ENCODE data around the gene ELMO1.

ELMO1 gene, protein sequence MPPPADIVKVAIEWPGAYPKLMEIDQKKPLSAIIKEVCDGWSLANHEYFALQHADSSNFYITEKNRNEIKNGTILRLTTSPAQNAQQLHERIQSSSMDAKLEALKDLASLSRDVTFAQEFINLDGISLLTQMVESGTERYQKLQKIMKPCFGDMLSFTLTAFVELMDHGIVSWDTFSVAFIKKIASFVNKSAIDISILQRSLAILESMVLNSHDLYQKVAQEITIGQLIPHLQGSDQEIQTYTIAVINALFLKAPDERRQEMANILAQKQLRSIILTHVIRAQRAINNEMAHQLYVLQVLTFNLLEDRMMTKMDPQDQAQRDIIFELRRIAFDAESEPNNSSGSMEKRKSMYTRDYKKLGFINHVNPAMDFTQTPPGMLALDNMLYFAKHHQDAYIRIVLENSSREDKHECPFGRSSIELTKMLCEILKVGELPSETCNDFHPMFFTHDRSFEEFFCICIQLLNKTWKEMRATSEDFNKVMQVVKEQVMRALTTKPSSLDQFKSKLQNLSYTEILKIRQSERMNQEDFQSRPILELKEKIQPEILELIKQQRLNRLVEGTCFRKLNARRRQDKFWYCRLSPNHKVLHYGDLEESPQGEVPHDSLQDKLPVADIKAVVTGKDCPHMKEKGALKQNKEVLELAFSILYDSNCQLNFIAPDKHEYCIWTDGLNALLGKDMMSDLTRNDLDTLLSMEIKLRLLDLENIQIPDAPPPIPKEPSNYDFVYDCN

DNA sequence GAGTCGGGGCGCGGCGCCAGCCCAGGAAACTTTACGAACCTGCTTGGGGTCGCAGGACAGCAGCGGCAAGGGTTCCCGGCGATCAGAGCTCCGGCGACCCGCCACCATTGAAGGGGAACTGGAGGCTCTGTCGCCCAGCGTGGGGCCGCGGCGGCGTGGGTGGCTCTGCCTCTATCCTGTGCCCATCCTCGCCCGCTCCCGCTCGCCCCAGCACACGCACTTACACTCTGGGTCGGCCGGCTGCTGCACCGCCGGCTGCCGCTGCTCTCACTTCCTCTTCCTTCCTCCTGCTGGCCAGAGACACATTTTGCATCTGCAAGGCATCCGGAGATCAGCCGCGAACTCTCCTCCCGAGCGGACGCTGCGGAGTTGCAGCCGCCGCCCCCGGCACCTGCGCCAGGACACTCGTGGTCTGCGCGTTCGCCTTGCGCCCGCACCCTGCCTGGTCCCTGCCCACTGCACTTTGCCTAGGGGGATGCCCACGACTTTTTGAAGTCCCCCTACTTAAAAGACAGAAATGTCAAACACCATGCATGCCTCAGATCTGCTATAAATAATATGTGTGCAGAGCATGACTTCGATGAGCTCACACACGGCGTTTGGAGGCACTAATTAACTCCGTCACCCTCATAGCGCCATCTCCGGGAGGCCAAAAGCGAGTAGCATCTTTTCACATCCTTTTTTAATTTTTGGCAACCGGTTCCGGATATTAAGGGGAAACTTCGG, at the start of gene ELMO1:
Gene ELMO1 (minus strand): TSS at position 229 of the 726 bp plus-strand sequence. CDS start 106,174 bp downstream, outside the sequence.
- peak; percentile 58 for DNase-seq

DNA sequence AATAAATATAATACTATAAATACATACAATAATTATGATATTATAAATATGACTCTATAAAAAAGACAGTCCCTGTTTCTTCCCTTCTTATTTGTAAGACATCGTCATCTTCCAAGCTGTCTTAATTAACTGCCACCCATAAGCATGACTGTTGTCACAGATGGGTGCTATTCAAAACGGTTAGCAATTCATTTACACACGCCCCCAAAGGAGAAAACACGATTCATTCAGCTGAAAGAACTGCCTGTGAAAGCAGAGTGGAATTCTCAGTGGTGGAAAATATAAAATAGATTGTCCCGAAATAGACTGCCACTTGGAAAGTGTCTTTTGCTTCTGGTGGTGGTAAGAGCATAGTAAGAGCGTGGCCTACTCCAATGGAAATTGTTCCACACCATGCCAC, 48.9 kb upstream of the ELMO1 start:
- no peak for DNase-seq

DNA sequence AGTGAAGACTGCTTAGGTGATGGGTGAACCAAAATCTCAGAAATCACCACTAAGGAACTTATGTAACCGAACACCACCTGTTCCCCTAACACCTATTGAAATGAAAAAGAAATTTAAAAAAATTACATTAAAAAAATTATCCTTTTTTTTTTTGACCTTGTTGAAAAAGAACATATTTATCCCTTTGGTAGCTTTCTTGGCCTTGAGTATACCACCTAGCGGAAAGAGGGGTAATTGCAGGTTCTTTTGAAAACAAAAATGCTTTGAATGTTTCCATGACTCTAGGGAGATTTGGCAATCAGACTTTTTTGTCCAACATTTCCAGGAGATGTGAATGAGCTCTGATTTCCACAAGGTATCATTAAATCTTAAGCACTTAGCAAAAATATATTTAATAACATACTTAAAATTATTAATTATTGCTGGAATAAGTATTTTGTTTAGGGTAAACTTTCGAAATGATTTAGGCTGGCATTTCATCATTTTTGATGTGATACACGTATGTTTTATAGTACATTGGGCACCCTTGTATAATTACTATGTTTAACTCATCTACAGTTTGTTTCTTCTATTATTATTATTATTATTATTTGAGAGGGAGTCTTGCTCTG, 47.0 kb upstream of the ELMO1 start:
- DNase-seq: peak; percentile 18

DNA sequence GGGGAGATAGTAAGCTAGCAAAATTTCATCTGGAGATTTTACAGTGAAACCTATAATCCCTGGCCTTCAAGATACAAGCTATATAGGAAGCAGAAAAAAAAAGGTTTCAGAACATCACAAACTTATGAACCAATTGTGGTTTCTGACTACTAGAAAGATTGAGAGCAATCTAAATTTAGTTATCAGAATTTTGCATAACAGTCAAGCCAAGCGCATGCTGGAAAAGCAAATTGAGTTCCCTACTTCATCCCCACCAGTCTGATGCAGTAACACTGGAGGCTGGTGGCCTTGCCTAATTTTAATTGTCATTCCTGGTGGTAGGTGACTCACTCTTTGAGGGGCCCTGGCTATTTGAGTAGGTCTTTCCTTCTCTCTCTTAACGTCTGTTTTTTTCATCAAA, 46.3 kb upstream of the ELMO1 start:
- no peak for DNase-seq

DNA sequence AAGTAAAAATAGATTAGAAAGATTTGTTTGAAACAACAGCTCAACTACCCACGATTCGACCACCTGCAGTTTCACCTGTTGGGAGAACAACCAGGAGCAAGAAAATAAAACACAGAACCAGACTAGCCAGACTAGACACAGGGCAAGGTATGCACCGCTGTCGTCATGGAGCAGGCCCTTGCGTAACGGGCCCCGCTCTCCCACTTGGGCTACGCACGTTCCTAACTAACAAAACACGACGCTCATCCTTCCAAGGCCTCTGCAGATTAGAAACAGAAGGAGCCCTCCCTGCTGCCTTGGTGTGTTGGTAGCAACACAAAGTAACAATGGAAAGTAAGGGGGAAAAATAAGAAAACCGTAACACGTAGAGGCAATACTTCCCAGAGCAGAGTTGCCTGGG, 45.1 kb upstream of the ELMO1 start:
- no peak for DNase-seq

DNA sequence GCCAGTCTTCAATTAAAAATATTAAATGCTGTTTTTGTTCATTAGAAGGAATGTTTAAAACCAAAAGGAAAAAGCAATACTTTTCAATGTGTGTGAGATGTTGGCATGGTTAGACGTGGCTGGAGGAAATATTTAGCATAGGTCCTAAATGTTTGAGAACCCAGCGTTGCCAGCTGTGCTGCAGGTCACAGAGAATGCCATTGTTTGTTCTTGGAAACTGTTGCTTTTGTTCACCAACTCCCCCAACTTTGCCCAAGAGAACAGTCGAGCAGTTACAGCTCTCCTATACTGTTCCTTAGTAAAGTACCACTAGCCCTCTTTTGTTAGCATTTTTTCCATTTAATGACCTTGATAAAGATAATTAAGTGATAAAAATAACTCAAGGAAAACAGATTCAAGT, 44.5 kb upstream of the ELMO1 start:
- no peak for DNase-seq

DNA sequence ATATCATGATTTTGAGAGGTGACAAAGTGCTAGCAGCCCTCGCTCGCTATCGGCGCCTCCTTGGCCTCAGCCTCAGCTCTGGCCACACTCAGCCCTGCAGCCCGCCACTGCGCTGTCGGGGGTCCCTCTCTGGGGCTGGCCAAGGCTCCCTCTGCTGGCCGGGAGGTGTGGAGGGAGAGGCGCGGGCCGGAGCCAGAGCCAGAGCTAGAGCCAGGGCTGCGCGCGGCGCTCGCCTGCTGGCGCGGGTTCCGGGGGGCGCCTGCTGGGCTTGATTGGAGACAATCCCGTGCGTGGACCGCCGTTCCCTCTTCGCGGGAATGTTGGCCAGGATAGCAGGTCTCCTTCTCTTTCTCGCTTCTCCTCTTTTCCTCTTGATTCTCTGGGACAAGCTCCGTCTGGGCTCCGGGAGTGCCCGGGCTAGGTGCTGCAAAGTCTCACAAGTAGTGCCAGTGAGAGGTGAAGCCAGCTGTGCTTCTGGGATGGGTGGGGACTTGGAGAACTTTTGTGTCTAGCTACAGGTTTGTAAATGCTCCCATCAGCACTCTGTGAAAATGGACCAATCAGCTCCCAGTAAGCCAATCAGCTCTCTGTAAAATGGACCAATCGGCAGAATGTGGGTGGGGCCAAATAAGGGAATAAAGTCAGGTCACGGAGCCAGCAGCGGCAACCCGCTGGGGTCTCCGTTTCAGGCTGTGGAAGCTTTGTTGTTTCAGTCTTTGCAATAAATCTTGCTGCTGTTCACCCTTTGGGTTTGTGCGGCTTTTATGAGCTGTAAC, 43.4 kb upstream of the ELMO1 start:
- DNase-seq: no peak

DNA sequence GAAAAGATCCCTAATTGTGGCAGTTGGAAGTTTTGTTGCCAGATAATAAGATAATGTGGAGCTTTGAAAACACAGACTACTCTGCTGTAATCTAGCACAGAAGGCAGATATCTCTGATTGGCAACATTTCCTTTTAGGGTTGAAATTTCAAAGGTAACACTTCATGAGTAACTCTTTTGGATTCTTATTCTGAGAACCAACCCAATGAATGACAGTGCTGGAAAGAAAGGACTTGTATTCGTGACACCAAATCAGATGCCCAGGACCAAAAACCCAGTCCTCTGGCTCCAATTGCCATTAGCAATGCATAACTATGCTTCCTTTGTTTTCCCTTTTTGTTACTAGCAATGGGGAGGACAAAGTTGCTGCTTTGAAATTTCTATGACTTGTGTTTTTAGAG, 41.0 kb upstream of the ELMO1 start:
- no peak for DNase-seq

DNA sequence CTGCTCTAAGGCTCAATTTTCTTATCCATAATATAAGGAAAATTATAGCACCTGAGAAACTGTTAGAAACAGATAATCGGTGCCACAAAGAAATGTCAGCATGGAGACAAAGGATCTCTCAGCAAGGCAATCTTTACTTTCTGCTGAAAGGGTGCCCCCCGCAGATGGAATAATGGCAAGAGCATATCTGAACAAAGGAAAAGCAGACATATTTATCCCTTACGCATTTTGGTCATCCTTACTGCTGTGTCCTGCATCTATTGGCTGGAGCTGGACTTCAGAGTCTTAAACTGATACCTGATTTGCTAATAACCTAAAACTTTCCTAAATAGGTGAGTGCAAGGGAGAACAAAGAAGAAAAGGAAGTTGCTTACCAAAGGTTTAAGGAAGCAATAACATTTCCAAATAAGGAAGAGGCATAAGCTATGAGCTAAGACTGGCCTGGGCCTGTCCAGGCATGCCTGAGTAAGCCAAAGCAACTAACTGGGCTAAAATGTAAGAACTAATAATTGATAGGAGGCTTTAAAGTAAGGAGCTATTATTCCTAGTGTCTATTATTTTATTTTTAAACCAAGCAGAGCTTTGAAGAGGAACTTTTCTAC, 39.6 kb upstream of the ELMO1 start:
- DNase-seq: no peak

DNA sequence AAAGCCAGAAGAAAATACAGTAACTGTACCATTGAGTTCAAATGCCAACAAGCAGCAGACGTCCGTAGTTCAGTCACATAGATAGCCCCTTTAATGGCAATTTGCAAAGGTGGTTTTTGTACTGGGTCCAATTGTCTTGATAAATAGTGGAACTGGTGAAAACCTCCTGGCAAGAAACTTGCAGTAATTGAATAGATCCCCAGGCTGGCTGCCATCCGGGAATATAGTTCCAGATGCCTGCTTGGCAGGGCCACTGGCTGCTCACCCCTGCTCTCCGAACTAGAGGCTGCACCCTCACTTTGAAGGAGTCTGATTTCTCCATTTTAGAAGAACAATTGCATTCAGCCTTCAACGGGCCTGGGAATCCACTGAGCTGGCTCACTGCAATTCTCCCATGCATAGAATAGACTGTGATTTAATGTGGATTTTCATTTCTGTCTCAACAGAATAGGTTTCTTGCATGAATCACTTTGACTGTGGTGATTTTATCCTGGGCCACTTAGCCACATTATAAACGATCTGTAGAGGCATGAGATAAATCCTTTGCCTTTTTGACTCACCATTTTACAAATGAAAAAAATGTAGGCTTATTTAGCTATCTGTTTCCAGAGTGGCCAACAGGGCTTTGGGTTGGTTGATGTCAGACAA, 35.9 kb upstream of the ELMO1 start:
- DNase-seq: no peak

DNA sequence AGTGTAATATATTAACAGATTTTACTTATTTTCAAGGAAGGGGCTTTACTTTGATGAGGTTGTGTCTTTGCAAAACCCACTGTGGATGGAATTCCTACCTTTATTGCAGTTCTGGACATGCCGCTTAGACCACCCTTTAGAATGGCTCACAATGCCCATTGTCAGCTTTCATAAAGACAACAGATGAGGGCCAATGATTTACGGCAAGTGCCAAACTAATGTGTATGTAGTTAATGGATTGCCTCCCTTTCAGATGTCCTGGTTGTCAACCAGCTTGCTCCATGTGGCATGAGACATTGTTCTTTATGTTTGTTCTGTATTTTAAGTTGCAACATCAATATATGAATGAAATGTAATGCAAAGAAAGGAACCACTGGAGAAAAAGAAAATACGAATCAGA, 35.0 kb upstream of the ELMO1 start:
- DNase-seq: no peak

DNA sequence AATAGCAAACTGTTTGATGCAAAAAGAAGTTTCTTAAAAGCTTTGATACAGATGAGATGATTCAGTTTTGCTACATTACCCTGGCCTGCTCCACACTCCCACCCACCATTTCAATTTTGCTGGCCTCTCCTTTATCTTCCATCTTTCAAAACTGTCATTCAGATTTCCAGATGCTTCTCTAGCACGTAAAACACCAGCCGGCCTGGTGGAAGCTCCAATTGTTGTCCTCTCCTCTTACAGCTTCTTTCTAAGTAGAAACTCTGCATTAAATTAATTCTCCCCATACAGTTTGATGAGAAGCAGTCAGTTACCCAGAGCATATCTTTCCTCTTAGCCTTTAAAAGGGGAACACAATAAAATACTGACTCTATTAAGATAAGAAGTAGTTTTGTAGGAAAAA, 34.3 kb upstream of the ELMO1 start:
- no peak for DNase-seq

DNA sequence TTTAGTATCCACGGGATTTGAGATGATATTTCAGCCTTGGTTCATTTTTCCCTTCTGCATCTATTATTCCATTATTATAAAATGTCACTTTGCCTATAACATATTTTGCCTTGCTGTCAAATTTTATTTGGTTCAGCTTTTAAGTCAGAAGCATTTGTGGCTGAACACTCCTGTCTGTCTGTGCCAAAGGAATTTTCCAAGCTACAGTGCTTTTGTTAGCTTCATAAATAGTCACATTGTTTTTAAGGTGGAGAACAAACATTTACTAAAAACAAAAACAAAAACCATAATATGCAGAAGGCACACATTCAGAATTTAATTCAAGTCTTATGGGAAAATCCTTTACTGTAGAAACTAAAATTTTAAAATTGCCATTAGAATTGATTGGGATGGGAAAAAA, 33.8 kb upstream of the ELMO1 start:
- no peak for DNase-seq

DNA sequence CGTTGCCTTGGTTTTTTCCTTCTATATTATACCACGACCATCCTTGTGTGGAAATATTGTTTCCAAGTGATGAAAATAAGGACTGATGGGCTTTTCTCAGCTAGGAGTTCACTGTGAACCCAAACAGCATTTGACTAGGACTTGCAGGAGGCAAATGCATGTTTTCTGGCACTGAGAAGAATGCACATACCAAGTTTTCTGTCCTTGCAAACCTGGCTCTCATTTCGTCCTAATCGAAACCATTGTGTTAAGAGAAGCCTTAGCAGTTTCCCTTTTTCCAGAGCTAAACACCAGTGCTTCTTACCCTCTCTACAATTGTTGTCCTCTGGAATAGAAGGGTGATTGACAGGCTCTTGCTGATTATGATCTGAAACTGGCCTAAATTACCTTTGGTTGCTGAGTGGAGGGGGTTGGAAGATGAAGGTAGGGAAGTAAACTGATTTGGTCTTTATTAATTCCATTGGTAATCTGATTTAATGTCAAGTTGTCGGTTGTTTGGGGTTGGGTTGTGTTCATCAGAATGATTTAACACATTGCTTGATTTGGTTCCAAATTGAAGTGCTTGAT, 33.1 kb upstream of the ELMO1 start:
- no peak for DNase-seq

DNA sequence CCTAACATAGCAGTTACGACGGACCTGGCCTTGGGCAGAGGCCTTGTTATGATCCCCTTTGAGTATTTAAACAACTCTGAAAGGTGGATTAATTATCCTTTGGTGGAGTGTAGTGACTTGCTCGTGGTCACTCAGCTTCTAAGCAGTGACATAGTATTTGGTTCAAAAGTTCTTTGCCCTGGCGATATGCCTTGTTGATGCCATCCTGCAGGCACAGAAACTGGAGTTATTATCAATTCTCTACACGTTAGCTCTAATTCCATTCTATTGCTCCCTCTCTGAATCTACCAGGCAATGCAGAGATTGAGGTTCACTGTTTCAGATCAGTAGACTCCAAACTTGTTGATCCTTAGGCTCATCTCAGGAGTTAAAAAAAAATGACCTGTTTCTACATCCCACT, 32.5 kb upstream of the ELMO1 start:
- no peak for DNase-seq

DNA sequence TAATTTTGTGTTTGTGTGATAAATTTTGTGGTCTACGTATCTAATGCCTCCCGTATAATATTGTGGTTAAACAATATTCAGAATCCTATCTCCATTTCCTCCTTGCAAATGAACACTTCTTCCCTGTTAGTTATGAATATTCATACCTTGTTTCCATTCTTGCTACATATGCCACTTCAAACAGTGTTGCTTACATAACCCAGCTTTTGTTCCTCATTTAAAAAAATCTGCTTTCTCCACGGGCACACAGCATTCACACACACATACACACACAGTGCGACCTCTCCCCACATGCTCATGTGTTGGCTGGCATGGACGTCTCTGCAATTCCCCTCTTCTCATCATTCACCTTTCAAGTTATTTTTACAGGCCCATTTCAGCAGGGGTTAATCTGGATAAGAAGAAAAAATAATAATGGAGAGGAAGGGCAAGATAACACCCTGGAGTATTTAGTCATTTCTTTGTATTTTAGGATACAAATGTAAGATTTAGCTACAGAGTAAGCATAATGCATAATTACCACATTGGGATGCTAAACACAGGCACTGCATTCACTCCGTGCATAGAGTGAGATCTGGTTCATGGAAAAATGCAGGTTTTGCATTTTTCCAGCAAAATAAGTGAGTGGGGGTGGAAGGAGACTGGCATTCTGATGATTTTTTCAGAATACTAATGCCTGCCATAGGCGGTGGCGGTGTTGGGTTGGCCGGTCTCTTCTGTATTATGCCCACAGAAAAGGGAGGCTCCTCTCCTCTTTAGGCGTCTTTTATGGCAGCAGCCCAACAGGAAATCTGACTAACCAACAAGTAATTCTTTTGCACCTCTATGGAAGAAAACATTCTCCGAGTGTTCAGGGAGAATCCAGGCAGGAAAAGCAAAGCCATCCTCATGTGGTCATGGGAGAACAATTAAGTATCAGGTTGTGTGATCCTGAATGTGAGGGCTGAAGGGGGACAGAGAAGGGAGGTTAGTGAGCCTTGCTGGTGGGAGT, 31.7 kb upstream of the ELMO1 start:
- no peak for DNase-seq

DNA sequence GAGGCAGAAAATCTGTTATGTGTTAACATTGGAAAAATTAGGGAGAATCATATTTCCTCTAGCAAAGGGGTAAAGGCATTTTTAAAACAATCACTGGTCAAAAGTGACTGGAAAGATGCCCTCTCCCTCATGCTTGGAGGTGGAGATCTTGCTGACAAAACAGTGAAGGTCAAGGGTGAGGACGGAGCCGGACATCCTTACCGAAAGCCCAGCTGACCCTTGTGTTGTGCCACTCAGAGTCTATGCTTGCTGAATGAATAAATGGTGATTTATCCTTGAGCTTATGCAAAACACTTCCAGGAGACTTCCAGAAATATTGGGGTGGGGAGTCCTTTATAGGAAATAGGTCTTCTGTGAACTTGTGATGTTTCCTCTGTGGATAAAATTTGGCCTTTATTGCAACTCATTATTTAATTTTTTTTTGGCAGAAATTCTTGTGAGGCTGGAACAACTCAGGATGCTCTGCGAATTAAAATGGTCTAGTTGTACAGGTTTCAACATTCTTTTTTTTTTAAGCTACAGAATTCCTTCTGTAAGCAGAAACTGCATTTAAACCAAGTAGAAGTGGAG, 28.3 kb upstream of the ELMO1 start:
- DNase-seq: no peak

DNA sequence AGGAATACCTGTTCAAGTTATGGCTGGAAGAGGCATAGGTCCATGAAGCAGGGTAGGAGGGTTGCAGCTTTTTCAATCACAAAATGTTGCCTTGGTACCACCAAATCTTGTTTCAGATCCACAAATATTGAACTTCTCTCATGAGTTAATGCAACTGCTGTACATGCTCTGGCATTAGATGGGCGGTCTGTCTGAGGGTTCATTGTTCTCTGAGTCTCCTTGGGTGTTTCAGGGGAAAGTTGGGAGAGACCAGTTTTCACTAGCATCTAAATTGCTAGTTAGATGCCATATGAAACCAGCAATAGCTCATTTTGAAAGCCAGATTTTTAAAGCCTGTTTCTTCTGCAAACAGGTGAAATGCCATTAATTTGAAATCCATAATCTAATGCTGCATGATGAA, 27.8 kb upstream of the ELMO1 start:
- no peak for DNase-seq

DNA sequence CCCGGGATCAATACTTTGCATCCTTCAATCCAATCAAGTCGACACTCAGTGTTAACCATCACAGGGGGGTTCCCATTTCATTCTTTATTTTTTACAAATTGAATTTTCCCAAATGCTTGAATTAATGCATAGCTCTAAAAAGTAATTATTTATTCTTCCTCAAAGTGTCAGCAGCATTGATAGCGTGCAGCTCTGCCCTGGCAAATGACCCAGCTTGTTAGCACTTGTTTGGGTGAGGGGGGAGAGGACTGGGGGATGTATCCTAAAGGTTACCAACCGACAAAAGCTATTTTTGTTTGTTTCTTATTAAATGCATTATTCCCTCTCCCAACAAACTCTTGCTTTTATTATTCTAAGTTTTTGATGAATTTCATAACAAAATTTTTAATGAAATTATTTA, 27.0 kb upstream of the ELMO1 start:
- DNase-seq: no peak

DNA sequence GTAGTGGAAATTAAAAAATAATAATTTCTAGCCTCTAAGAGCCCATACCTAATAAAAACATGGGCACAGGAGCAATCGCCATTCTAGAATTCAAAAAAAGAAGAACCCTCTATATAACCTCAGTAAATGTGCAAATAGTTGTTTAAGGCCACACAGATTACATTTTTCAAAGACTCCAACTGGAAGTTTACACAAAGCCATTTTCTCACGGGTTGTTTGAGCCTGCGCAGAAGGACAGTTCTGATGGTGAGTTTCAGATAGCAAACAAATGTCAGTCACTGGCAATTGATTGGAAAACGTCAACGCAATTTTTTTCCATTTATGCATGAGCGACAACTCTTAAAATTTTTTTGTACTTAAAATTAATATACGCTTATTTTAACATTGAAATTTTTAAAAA, 23.0 kb upstream of the ELMO1 start:
- no peak for DNase-seq
